Measurements from ENCODE around the gene HOXD9.

The HOXD9 gene

GRCh38 chr2:176124947-176125771, 2.6 kb downstream of the HOXD9 start:
- H3K4me3 ChIP-seq (ENCODE audit: low read length) = no peak overlapping the region
- TF ChIP-seq ZNF274 (IDR thresholded peaks at IDR 0.05; ENCODE audit: low read depth, low read length) = no peak

GRCh38 chr2:176125772-176126054, 3.2 kb downstream of the HOXD9 start:
- no peak for TF ChIP-seq ZNF274 (IDR thresholded peaks at IDR 0.05; ENCODE audit: low read depth, low read length)
- H3K4me3 ChIP-seq (ENCODE audit: low read length) = no peak overlapping the region

- no peak overlapping the region for H3K4me3 ChIP-seq (ENCODE audit: low read length)
- TF ChIP-seq ZNF274 (IDR thresholded peaks at IDR 0.05; ENCODE audit: low read depth, low read length) = no peak
Observed at GRCh38 chr2:176126929-176127773, 4.6 kb downstream of the HOXD9 start.

GRCh38 chr2:176127774-176128072, 5.2 kb downstream of the HOXD9 start:
- H3K4me3 ChIP-seq (ENCODE audit: low read length) = no peak overlapping the region
- no peak for TF ChIP-seq ZNF274 (IDR thresholded peaks at IDR 0.05; ENCODE audit: low read depth, low read length)

GRCh38 chr2:176128172-176128981, 5.9 kb downstream of the HOXD9 start:
- H3K4me3 ChIP-seq (ENCODE audit: low read length) = no peak overlapping the region
- TF ChIP-seq ZNF274 (IDR thresholded peaks at IDR 0.05; ENCODE audit: low read depth, low read length) = no peak

- no peak for TF ChIP-seq ZNF274 (IDR thresholded peaks at IDR 0.05; ENCODE audit: low read depth, low read length)
- H3K4me3 ChIP-seq (ENCODE audit: low read length) = peak within 1 kb of the TSS; percentile 16; the same call in 1 of the 2 replicates
Observed at GRCh38 chr2:176128982-176129796, 6.7 kb downstream of the HOXD9 start, which contains the start of gene HOXD8. TSS of gene HOXD8 (plus strand) at chr2:176129705. CDS start at chr2:176130367, 662 bp downstream.

GRCh38 chr2:176129813-176130146, 7.3 kb downstream of the HOXD9 start:
- H3K4me3 ChIP-seq (ENCODE audit: low read length) = peak overlapping the region; percentile 16; the same call in 1 of the 2 replicates
- no peak for TF ChIP-seq ZNF274 (IDR thresholded peaks at IDR 0.05; ENCODE audit: low read depth, low read length)

- TF ChIP-seq ZNF274 (IDR thresholded peaks at IDR 0.05; ENCODE audit: low read depth, low read length) = no peak
- peak overlapping the region; percentile 16; the same call in 1 of the 2 replicates for H3K4me3 ChIP-seq (ENCODE audit: low read length)
Observed at GRCh38 chr2:176130147-176130956, 7.8 kb downstream of the HOXD9 start.

- TF ChIP-seq ZNF274 (IDR thresholded peaks at IDR 0.05; ENCODE audit: low read depth, low read length) = no peak
- H3K4me3 ChIP-seq (ENCODE audit: low read length) = no peak overlapping the region
Observed at GRCh38 chr2:176130957-176131847, 8.7 kb downstream of the HOXD9 start.

- no peak overlapping the region for H3K4me3 ChIP-seq (ENCODE audit: low read length)
- no peak for TF ChIP-seq ZNF274 (IDR thresholded peaks at IDR 0.05; ENCODE audit: low read depth, low read length)
Observed at GRCh38 chr2:176131848-176132158, 9.3 kb downstream of the HOXD9 start.

GRCh38 chr2:176132205-176133171, 10.0 kb downstream of the HOXD9 start:
- peak overlapping the region; percentile 32; the same call in 1 of the 2 replicates for H3K4me3 ChIP-seq (ENCODE audit: low read length)
- no peak for TF ChIP-seq ZNF274 (IDR thresholded peaks at IDR 0.05; ENCODE audit: low read depth, low read length)

Measured in GM08714 (cell line).